HG02938 (cell line): Measurements from ENCODE around the gene TRMT61B.

ENCODE experiments used
- ATAC-seq: cut with Tn5 transposase; IDR thresholded peaks from one replicate; pipeline ENCODE4 v1.9.1; 2021; ENCODE audit warnings: mild to moderate bottlenecking, moderate library complexity; ENCODE audit not compliant: unreplicated experiment

The TRMT61B gene

GRCh38 chr2:28870146-28870891 is at the start of gene TRMT61B:
TSS of gene TRMT61B (minus strand) at chr2:28870309. CDS start at chr2:28870277, 32 bp downstream.
- peak; percentile 89 for ATAC-seq

GRCh38 chr2:28915939-28916338 is 45.8 kb upstream of the TRMT61B start:
- ATAC-seq = no peak

GRCh38 chr2:28909655-28910353 is 39.7 kb upstream of the TRMT61B start:
- ATAC-seq = no peak

GRCh38 chr2:28908172-28908571 is 38.1 kb upstream of the TRMT61B start:
- ATAC-seq = no peak

- ATAC-seq = no peak
Observed at GRCh38 chr2:28906821-28907220, 36.7 kb upstream of the TRMT61B start.

- ATAC-seq = no peak
Observed at GRCh38 chr2:28906376-28906775, 36.3 kb upstream of the TRMT61B start.

GRCh38 chr2:28905533-28905932 is 35.4 kb upstream of the TRMT61B start:
- no peak for ATAC-seq

- no peak for ATAC-seq
Observed at GRCh38 chr2:28904802-28905457, 34.8 kb upstream of the TRMT61B start.

- ATAC-seq = no peak
Observed at GRCh38 chr2:28904295-28904694, 34.2 kb upstream of the TRMT61B start.

GRCh38 chr2:28902584-28902983 is 32.5 kb upstream of the TRMT61B start:
- ATAC-seq = no peak

- ATAC-seq = no peak
Observed at GRCh38 chr2:28901841-28902240, 31.7 kb upstream of the TRMT61B start.

- no peak for ATAC-seq
Observed at GRCh38 chr2:28901202-28901601, 31.1 kb upstream of the TRMT61B start.

GRCh38 chr2:28898048-28898447 is 27.9 kb upstream of the TRMT61B start:
- ATAC-seq = no peak

- ATAC-seq = no peak
Observed at GRCh38 chr2:28896906-28897305, 26.8 kb upstream of the TRMT61B start.

- peak; percentile 30 for ATAC-seq
Observed at GRCh38 chr2:28895189-28895893, 25.2 kb upstream of the TRMT61B start.

GRCh38 chr2:28894470-28895188 is 24.5 kb upstream of the TRMT61B start, which contains the start of gene WDR43:
TSS of gene WDR43 (plus strand) at chr2:28894667. CDS start at chr2:28894699, 32 bp downstream.
- peak; percentile 75 for ATAC-seq

GRCh38 chr2:28893488-28893887 is 23.4 kb upstream of the TRMT61B start:
- ATAC-seq = no peak

- no peak for ATAC-seq
Observed at GRCh38 chr2:28880193-28880592, 10.1 kb upstream of the TRMT61B start.

GRCh38 chr2:28871620-28872019 is 1.5 kb upstream of the TRMT61B start:
- ATAC-seq = no peak

- peak; percentile 28 for ATAC-seq
Observed at GRCh38 chr2:28869494-28870145, 489 bp downstream of the TRMT61B start.
